Embryonic facial prominence (tissue), 1 donor: ENCODE data around the gene EIF3I.

Experiments
- DNase-seq: peaks from one replicate; pipeline ENCODE4 v3.0.0-alpha.2; 2016; ENCODE audit errors: extremely low spot score

Gene EIF3I

GRCh38 chr1:32266921-32267591 lies 44.8 kb downstream of the EIF3I start:
- DNase-seq: no peak

GRCh38 chr1:32269744-32270143 lies 47.5 kb downstream of the EIF3I start:
- no peak for DNase-seq

GRCh38 chr1:32272557-32273390 lies 50.6 kb downstream of the EIF3I start:
- no peak for DNase-seq

GRCh38 chr1:32273391-32274208 lies 51.4 kb downstream of the EIF3I start:
- DNase-seq: no peak

- no peak for DNase-seq
Measured at GRCh38 chr1:32274646-32275340, 52.6 kb downstream of the EIF3I start.

DNA sequence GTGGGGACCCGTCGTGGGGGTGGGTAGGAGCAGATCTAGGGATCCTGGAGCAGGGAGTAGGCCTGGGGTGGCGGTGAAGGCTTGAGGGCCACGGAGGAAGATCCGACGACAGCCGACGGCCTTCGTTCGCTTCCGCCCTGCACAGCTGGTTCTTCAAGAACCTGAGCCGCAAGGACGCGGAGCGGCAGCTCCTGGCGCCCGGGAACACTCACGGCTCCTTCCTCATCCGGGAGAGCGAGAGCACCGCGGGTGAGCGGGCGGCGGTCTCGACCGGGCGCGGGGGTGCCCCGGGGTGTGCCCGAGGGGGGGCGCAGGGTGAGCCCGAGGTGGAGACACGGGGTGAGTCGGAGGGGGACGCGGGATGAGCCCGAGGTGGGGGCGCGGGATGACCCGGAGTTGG lies 53.2 kb downstream of the EIF3I start:
- DNase-seq: no peak

- no peak for DNase-seq
Measured at GRCh38 chr1:32276032-32276782, 54.0 kb downstream of the EIF3I start.
